ENCODE results near the gene EID2B. TPM values are rescaled to one million over a fixed set of nuclear protein-coding genes. Genes with fewer than 3 reads are reported as not detected.

Gene EID2B
- total RNA-seq, 1 experiment from 2014 or later: 3.5 TPM

DNA sequence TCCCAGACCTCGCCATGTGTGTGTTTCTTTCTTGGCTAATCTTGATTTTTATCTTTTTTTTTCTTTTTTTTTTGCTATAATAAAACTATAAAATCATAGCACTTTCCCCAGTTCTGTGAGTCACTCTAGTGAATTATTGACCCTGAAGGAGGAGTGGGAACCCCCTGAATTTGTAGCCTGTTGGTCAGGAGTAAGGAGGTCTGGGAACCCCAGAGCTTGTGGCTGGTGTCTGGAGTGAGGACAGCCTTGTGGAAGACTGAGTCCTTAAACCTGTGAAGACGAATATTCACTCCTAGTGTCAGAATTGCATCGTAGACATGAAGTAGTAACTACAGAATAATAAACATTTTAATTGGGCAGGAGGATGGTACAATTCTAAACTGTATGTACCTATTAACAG, 7.4 kb downstream of the EID2B start:
- Histone ChIP-seq H3K9me3 (ENCODE audit: low read length) (no peaks in the 10 kb centered on the region), H3F3A (ENCODE audit: low read length, unreplicated experiment) (no peaks in the 10 kb centered on the region), H3K9ac (ENCODE audit: low read length) (no peak overlapping the region), H3K79me2 (ENCODE audit: low read length) (no peaks in the 10 kb centered on the region), H3K4me2 (ENCODE audit: low read length) (no peak overlapping the region), H3K4me1 (ENCODE audit: insufficient read depth, low read length) (no peaks in the 10 kb centered on the region), H2AFZ (ENCODE audit: low read length) (no peak overlapping the region), H3K27ac (ENCODE audit: low read length) (no peak overlapping the region), H3K9me2 (replicated peaks; ENCODE audit: low read length) (no peaks in the 10 kb centered on the region), H3K27me3 (ENCODE audit: low read length) (no peaks in the 10 kb centered on the region), H4K20me1 (ENCODE audit: low read length) (no peaks in the 10 kb centered on the region), H3K4me3 (ENCODE audit: low read length) (no peak overlapping the region), H3K36me3 (ENCODE audit: low read depth, low read length) (no peaks in the 10 kb centered on the region)
- BruUV-seq (replicated peaks): no TSS peak
- POLR2A ChIA-PET (ENCODE audit: unreplicated experiment): no interaction called here
- intact Hi-C loops (cut with micrococcal nuclease): no loop called here
- DNase-seq: no peak
- CTCF ChIA-PET: no interaction called here
- TF ChIP-seq, protein P1, sequence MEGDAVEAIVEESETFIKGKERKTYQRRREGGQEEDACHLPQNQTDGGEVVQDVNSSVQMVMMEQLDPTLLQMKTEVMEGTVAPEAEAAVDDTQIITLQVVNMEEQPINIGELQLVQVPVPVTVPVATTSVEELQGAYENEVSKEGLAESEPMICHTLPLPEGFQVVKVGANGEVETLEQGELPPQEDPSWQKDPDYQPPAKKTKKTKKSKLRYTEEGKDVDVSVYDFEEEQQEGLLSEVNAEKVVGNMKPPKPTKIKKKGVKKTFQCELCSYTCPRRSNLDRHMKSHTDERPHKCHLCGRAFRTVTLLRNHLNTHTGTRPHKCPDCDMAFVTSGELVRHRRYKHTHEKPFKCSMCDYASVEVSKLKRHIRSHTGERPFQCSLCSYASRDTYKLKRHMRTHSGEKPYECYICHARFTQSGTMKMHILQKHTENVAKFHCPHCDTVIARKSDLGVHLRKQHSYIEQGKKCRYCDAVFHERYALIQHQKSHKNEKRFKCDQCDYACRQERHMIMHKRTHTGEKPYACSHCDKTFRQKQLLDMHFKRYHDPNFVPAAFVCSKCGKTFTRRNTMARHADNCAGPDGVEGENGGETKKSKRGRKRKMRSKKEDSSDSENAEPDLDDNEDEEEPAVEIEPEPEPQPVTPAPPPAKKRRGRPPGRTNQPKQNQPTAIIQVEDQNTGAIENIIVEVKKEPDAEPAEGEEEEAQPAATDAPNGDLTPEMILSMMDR (conservative IDR thresholded peaks at IDR 0.05; ENCODE audit: low read depth, low read length): no peak
- TF ChIP-seq EZH2phosphoT487 (IDR thresholded peaks at IDR 0.05; ENCODE audit: borderline replicate concordance, low read length) (no peak), EZH2 (IDR thresholded peaks at IDR 0.05; ENCODE audit: low read length, unreplicated experiment) (no peak)
- ATAC-seq: no peak

GRCh38 chr19:39524495-39524894, 8.2 kb downstream of the EID2B start:
- no TSS peak for BruUV-seq (replicated peaks)
- no peaks in the 10 kb centered on the region for H3K9me3 ChIP-seq (ENCODE audit: low read length)
- no peaks in the 10 kb centered on the region for H3K4me1 ChIP-seq (ENCODE audit: insufficient read depth, low read length)
- POLR2A ChIA-PET (ENCODE audit: unreplicated experiment): no interaction called here
- no peak overlapping the region for H3K4me3 ChIP-seq (ENCODE audit: low read length)
- H3K27ac ChIP-seq (ENCODE audit: low read length): no peak overlapping the region
- CTCF ChIA-PET: no interaction called here
- no peaks in the 10 kb centered on the region for H3F3A ChIP-seq (ENCODE audit: low read length, unreplicated experiment)
- no peaks in the 10 kb centered on the region for H3K27me3 ChIP-seq (ENCODE audit: low read length)
- intact Hi-C loops (cut with micrococcal nuclease): no loop called here
- no peaks in the 10 kb centered on the region for H3K9me2 ChIP-seq (replicated peaks; ENCODE audit: low read length)
- no peak overlapping the region for H2AFZ ChIP-seq (ENCODE audit: low read length)
- DNase-seq: no peak
- H3K9ac ChIP-seq (ENCODE audit: low read length): no peak overlapping the region
- no peak for ATAC-seq
- H4K20me1 ChIP-seq (ENCODE audit: low read length): no peaks in the 10 kb centered on the region
- H3K79me2 ChIP-seq (ENCODE audit: low read length): no peaks in the 10 kb centered on the region
- TF ChIP-seq EZH2phosphoT487 (IDR thresholded peaks at IDR 0.05; ENCODE audit: borderline replicate concordance, low read length) (no peak), EZH2 (IDR thresholded peaks at IDR 0.05; ENCODE audit: low read length, unreplicated experiment) (no peak)
- TF ChIP-seq, protein P1 (conservative IDR thresholded peaks at IDR 0.05; ENCODE audit: low read depth, low read length): no peak
- no peak overlapping the region for H3K4me2 ChIP-seq (ENCODE audit: low read length)
- no peaks in the 10 kb centered on the region for H3K36me3 ChIP-seq (ENCODE audit: low read depth, low read length)

- no peaks in the 10 kb centered on the region for H3K27me3 ChIP-seq (ENCODE audit: low read length)
- H3K36me3 ChIP-seq (ENCODE audit: low read depth, low read length): no peaks in the 10 kb centered on the region
- H3K4me2 ChIP-seq (ENCODE audit: low read length): no peak overlapping the region
- ATAC-seq: no peak
- TF ChIP-seq EZH2phosphoT487 (IDR thresholded peaks at IDR 0.05; ENCODE audit: borderline replicate concordance, low read length) (no peak), EZH2 (IDR thresholded peaks at IDR 0.05; ENCODE audit: low read length, unreplicated experiment) (no peak)
- TF ChIP-seq, protein P1 (conservative IDR thresholded peaks at IDR 0.05; ENCODE audit: low read depth, low read length): no peak
- CTCF ChIA-PET: no interaction called here
- no TSS peak for BruUV-seq (replicated peaks)
- intact Hi-C loops (cut with micrococcal nuclease): no loop called here
- no peaks in the 10 kb centered on the region for H3K79me2 ChIP-seq (ENCODE audit: low read length)
- no peak overlapping the region for H3K9ac ChIP-seq (ENCODE audit: low read length)
- DNase-seq: no peak
- no peak overlapping the region for H3K4me3 ChIP-seq (ENCODE audit: low read length)
- no peak overlapping the region for H2AFZ ChIP-seq (ENCODE audit: low read length)
- H3K9me2 ChIP-seq (replicated peaks; ENCODE audit: low read length): no peaks in the 10 kb centered on the region
- POLR2A ChIA-PET (ENCODE audit: unreplicated experiment): no interaction called here
- no peak overlapping the region for H3K27ac ChIP-seq (ENCODE audit: low read length)
- H4K20me1 ChIP-seq (ENCODE audit: low read length): no peaks in the 10 kb centered on the region
- H3K9me3 ChIP-seq (ENCODE audit: low read length): no peaks in the 10 kb centered on the region
- H3K4me1 ChIP-seq (ENCODE audit: insufficient read depth, low read length): no peaks in the 10 kb centered on the region
- H3F3A ChIP-seq (ENCODE audit: low read length, unreplicated experiment): no peaks in the 10 kb centered on the region
These were observed 11.8 kb downstream of the EID2B start for GRCh38 chr19:39520541-39521484.
